Dendritic cell treated with granulocyte-macrophage colony-stimulating factor and Interleukin-4, amounts not matched to agents 40 ng/mL and 50 ng/mL, for 4 days (primary cell): ENCODE data around the gene PAIP2.

Source experiments
- H3K27ac Mint-ChIP-seq: one replicate; pipeline ENCODE4 v1.8.0; 2022; ENCODE audit warnings: mild to moderate bottlenecking, mixed read lengths
- H3K27me3 Mint-ChIP-seq: one replicate; pipeline ENCODE4 v1.8.0; 2022; ENCODE audit warnings: mild to moderate bottlenecking, mixed read lengths
- H3K36me3 Mint-ChIP-seq: one replicate; pipeline ENCODE4 v1.8.0; 2022; ENCODE audit warnings: low read depth, mixed read lengths
- H3K4me1 Mint-ChIP-seq: one replicate; pipeline ENCODE4 v1.8.0; 2022; ENCODE audit warnings: low read depth, mixed read lengths
- H3K4me3 Mint-ChIP-seq: one replicate; pipeline ENCODE4 v1.8.0; 2022; ENCODE audit warnings: mild to moderate bottlenecking, moderate library complexity, mixed read lengths
- H3K9me3 Mint-ChIP-seq: one replicate; pipeline ENCODE4 v1.8.0; 2022; ENCODE audit warnings: mixed read lengths
- intact Hi-C: fragments of 100-400 bp; cut with micrococcal nuclease; formaldehyde crosslinking; loops from one replicate; pipeline ENCODE4 v1.15.0; 2022

Gene PAIP2

DNA sequence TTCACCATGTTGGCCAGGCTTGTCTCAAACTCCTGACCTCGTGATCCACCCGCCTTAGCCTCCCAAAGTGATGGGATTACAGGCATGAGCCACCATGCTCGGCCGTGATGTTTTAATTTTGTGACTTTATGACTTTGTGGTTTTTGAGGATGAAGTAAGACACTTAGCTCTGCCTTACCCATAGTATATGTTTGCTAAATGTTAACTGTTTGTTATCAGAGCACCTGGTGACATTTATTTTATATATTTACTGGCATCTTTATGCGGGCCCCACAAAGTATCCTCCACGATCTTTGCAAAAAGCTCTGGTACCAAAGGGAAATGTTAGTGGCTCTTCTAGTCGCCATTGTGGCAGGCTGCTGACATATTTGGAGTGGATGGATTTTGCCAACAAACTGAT lies 34.7 kb downstream of the PAIP2 start:
- no peaks in the 10 kb centered on the region for H3K9me3 Mint-ChIP-seq
- intact Hi-C loops, result no loop called here
- no peaks in the 10 kb centered on the region for H3K4me1 Mint-ChIP-seq
- H3K36me3 Mint-ChIP-seq, result peaks cover 40% of the 10 kb centered on the region
- H3K27ac Mint-ChIP-seq, result no peak overlapping the region
- H3K4me3 Mint-ChIP-seq, result no peak overlapping the region
- peaks cover 5% of the 10 kb centered on the region for H3K27me3 Mint-ChIP-seq

DNA sequence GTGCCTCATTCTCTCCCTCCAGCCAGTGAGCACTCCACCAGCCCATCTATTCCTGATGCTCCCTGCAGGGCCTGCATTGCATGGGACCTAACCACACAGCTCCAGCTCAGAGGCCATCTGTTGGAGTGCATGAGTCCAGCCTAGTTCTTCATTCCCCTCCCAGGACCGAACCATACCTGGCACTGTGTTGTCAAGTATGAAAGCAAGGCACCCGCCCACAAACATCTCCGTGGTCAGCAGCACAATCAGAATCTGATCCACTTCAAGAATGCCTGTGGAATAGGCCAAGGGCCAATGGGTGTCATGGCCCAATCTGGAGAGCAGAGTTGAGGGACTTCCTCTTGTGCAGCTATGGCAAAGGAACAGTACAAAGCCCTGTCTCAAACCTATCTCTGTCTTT lies 35.6 kb downstream of the PAIP2 start:
- Mint-ChIP-seq H3K9me3 (no peaks in the 10 kb centered on the region), H3K36me3 (peaks cover 32% of the 10 kb centered on the region), H3K4me1 (no peaks in the 10 kb centered on the region), H3K27ac (no peak overlapping the region), H3K27me3 (peaks cover 5% of the 10 kb centered on the region), H3K4me3 (no peak overlapping the region)
- intact Hi-C loops, result no loop called here

DNA sequence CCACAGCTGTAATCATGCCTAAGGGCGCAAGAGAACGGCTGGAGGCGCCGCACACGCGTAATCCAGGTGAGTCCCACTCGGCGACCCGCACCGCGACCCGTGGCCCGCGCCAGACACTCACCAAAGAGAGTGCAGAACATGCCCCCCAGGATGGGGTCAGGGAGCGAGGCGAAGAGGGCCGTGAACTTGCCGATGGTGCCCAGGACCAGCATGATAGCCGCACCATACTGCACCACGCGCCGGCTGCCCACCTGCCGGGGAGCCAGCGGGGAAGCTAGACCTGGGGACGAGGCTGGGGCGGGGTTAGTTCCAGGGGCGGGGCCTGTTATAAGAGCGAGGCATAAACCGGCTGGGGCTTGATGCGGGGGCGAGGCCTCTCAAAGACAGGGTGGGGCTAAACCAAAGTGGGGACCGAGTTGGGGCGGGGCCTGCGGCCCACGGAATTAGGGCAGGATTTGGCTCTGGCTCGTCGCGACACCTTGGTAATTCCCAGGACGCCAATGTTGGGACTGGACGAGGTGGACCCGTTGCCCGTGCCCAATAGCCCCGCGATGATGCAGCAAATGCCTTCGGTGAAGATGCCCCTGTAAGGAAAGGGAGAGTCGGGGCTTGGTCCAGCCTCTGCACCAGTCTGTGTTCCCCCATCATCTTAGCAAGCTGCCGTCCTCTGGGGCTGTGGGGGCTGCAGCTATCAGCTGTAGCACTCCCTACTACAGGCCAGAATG lies 36.6 kb downstream of the PAIP2 start:
- Mint-ChIP-seq H3K27me3 (peaks cover 5% of the 10 kb centered on the region), H3K9me3 (no peaks in the 10 kb centered on the region), H3K27ac (no peak overlapping the region), H3K4me3 (no peak overlapping the region), H3K36me3 (peaks cover 22% of the 10 kb centered on the region), H3K4me1 (no peaks in the 10 kb centered on the region)
- intact Hi-C loops, result no loop called here

DNA sequence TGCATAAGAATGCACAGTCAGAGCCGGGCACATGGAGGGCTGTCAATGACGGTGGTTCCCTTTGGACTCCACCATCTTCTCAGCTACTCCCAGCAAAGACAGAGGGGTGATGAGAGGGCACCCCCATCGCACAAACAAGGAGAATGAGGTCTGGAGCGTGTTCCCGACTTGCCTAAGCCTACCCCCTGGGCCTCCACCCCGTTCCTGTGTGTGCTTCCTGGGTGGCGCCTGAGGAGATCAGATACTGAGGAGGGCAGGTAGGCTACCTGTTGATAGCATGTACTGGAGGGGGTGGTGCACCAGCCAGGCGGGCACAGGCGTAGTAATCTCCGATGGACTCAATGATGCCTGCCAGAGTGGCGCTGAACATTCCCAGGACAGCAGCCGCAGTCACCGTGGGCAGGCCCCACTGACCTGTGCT lies 37.3 kb downstream of the PAIP2 start:
- intact Hi-C loops, result no loop called here
- H3K27ac Mint-ChIP-seq, result no peak overlapping the region
- H3K9me3 Mint-ChIP-seq, result no peaks in the 10 kb centered on the region
- H3K36me3 Mint-ChIP-seq, result peaks cover 15% of the 10 kb centered on the region
- peaks cover 5% of the 10 kb centered on the region for H3K27me3 Mint-ChIP-seq
- no peak overlapping the region for H3K4me3 Mint-ChIP-seq
- no peaks in the 10 kb centered on the region for H3K4me1 Mint-ChIP-seq

DNA sequence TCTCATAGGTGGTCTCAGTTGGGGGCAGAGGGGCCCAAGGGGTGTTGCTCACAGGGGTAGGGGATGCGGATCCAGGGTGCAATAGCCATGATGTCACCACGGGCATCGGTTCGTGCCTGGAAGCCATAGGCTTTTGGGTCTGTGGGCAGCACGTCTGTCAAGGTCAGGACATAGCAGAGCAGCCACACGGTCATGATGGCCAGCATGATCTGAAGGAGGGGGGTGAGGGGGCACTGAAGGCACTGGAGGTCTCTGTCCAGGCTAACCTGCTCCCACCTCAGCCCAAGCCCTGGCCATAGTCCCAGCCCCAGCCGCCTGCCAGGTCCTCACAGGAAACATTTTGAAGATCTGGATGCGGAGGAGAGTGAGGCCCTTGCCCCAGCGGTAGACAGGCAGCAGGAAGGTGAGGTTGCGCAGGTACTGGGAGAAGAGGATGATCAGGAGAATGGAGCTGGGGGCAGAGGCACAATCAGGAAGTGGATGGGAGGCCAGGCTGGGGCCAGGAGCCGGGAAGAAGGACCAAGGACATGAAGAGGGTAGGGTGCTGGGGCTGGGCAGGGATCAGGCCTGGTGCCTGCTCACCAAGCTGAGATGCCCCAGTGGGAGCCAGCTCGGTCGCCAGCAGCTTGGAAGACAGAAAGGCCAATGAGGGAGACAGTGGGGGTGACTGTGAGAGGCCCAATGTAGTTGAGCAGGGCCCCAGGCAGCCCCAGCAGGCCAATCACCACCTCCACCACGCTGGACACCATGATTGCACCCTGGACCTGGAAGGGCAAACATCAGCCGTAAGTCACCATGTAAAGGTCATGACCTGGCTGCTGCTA lies 38.2 kb downstream of the PAIP2 start:
- Mint-ChIP-seq H3K4me3 (no peak overlapping the region), H3K27me3 (peaks cover 6% of the 10 kb centered on the region), H3K9me3 (no peaks in the 10 kb centered on the region), H3K4me1 (peaks cover 7% of the 10 kb centered on the region), H3K36me3 (peaks cover 9% of the 10 kb centered on the region), H3K27ac (no peak overlapping the region)
- intact Hi-C loops, result no loop called here

DNA sequence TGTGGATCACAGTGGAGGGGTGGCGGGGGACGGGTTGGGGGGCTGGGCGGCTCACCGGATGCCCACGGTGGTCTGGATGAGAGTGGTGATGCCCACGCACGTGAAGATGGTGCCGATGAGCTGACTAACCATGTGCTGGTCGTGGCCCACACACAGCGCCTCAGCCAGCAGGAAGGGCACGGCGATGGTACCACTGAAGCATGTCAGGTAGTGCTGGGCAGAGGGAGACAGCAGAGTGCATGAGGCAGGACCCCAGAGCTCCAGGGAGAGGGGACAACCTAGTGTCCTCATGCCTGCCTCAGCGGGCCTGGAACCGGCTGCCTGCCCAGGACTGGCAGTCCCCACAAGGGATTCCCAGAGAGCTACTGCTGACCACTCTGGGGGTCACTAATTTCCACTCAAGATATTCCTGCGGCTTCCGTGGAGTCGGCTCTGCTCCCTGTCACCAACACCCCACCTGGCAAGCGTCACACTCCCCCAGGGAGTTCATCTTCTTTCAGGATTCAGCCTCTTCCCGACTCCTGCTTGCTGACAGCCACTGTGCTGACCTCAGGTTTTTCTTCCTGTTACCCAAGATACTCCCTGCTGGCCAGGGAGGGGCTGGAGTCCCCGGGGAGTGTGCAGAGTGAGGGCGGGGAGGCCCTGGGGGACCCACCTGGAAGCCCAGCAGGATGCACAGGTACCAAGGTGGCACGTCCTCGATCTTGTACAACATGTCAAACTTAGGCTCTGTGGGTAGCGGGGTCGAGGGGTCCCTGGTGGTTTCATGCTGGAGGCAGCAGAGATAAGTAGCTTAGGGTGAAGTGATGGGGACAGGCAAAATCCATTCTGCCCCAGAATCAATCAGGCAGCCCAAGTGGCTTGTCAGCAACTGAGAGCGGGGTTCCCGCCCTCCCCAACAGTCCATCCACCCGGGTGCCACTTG lies 40.4 kb downstream of the PAIP2 start:
- Mint-ChIP-seq H3K4me3 (no peak overlapping the region), H3K27ac (no peak overlapping the region)
- intact Hi-C loops, result no loop called here

DNA sequence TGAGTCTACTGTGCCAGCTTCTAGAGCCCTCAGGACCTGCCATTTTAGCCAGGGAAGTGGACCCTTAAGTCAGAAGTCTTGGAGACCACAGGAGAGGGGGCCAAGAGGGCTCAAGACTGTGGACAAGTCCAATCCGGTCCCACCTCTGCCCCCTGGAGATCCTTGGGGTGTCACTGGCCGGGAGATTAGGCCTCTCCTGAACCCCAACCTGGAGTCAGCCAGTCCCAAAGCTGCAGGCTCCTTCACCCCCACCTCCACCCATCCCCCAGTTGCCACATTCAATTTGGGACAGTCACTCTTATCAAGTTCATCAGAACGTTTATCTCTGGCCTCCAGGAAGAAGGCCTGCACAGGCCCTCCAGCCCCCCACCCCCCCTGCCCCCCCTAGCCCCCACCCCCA lies 41.2 kb downstream of the PAIP2 start:
- H3K27me3 Mint-ChIP-seq, result peaks cover 10% of the 10 kb centered on the region
- H3K36me3 Mint-ChIP-seq, result no peaks in the 10 kb centered on the region
- no peak overlapping the region for H3K27ac Mint-ChIP-seq
- no peak overlapping the region for H3K4me3 Mint-ChIP-seq
- H3K9me3 Mint-ChIP-seq, result no peaks in the 10 kb centered on the region
- intact Hi-C loops, result no loop called here
- peaks cover 16% of the 10 kb centered on the region for H3K4me1 Mint-ChIP-seq

More for the DNA sequence above, 40.4 kb downstream of the PAIP2 start:
- Mint-ChIP-seq H3K36me3 (peaks cover 3% of the 10 kb centered on the region), H3K27me3 (peaks cover 8% of the 10 kb centered on the region), H3K9me3 (no peaks in the 10 kb centered on the region), H3K4me1 (peaks cover 15% of the 10 kb centered on the region)

DNA sequence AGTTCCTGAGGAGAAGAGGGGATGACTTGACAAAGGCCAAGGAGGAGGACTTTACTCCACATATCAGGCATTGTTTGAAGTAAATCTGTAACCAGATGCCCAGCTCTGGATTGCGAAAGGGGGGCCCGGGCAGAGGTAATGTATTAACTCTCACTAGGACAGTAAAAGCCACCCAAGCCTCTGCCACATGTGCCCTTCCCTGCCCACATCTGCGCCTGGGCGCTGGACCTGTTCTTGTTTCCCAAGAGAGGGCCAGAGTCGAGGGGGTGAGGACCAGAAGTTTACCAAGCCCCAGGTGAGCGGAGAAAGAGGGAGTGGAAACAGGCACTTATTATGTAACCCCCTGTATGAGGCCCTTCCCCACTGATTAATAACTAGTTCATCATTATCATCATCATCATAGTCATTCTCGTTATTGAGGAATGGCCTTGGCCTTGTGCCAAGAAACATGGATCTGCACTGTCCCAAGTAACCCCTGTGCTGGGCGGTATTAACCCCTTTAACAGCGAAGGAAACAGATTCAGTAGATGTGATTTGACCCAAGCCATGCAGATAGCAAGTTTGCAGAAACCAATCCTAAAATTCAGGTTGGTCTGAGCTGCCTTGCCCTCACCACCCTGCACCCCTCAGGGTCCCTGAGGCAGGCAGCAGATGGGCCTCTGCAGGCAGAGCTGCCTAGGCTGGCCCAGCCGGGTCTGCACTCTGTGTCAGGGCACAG lies 41.8 kb downstream of the PAIP2 start, which contains the start of gene SLC23A1:
Gene SLC23A1, minus strand, starts transcription at position 23 of the 718 bp plus-strand sequence. CDS start 44 bp downstream, outside the sequence.
- Mint-ChIP-seq H3K36me3 (no peaks in the 10 kb centered on the region), H3K4me1 (peaks cover 23% of the 10 kb centered on the region), H3K27ac (no peak within 1 kb of the TSS), H3K4me3 (no peak within 1 kb of the TSS), H3K9me3 (no peaks in the 10 kb centered on the region), H3K27me3 (peaks cover 15% of the 10 kb centered on the region)
- intact Hi-C loops, result no loop called here

DNA sequence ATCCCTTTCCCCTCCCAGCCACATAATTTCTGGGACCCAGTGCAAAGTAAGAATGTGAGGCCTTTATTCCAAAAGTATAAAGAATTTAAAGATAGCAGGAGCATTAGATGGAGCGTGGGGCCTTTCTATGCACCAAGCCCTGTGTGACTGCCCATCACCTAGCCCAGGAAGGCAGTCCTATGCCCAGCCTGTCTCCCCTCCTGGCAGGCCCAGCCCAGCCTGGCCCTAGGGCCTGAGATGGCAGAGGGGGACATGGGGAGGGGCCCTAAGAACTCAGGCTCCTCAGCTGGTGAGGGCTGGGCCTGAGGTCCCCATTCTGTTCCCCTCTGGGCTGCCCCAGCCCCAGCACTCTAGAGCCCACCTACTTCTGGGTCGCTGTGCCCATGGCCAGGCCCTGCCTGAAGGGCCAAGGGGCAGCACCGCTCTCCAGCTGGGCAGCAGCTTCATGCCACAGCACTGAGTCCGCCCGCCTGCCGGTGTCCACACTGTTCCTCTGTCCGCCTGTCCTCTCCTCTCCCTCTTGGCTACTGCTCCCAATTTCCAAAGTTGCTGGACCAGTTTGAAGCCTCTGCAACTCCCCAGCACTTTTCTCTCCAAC lies 42.4 kb downstream of the PAIP2 start:
- peaks cover 25% of the 10 kb centered on the region for H3K4me1 Mint-ChIP-seq
- no peaks in the 10 kb centered on the region for H3K36me3 Mint-ChIP-seq
- no peaks in the 10 kb centered on the region for H3K9me3 Mint-ChIP-seq
- no peak overlapping the region for H3K4me3 Mint-ChIP-seq
- intact Hi-C loops, result no loop called here
- H3K27me3 Mint-ChIP-seq, result peaks cover 15% of the 10 kb centered on the region
- peak overlapping the region; percentile 33 for H3K27ac Mint-ChIP-seq

DNA sequence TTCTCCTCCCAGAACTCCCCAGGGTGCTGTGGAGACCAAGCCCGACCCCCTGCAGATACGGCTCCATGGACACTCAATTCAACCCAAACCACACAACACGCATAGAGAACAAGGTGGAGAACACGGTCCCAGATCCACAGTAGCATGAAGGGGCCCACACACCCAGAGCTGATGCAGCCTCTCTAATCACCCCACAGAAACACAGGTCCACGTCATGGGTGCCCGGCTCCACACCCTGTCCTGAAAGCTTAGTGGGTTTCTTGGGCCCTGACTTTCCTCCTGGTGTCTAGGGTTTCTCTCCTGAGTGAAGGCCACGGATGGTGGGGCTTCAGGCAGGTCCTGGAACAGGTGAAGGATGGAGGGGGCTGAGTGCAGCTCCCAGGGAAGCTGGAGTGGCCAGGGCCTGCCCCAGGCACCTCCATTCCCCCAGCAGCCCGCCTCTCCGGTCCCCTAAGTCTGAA lies 43.0 kb downstream of the PAIP2 start:
- intact Hi-C loops, result no loop called here

DNA sequence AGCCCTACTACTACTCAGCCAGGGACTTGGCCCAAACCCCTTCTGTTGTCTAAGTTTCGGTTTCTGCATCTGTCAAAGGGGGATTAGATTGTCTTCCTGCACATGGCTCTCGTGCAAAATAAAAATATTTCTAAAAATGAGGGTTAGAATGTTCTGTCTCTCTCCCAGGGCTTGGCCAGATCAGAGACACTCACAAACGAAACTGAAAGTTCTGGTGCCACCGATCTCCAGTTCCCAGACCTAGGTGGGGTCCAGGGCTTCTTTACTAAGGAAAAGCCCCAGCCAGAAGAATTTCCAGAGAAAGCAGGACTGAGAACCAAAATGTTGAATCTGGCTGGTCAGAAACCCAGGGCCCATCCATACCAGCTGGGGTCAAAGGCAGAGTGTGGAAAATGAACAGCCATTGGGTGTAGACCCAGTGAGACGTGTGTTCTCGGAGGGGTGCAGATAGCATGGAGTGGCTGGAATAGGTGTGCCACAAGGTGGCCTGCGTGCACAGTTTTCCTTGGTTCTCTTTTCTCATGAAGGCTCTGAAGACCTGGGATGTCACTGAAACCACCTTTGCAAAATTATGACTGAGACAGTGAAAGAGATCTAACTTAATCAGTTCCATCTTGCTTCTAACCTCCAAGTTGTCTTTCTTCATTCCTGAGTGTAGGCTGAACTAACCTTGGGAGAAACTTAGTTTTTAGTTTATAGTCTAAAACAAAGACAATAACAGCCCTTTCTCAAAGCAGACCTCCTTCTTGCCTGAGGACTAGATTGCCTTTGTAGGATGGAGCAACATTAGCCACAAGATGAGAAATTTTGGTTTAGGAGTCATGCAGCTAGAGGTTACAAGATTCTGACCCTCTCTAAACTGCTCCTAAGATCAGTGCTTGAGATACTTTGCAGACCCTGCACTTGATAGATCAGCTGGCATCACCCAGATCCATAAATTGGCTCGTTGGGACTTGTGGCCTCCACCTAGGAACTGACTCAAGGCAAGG lies 43.7 kb downstream of the PAIP2 start:
- peak overlapping the region; percentile 69 for H3K4me3 Mint-ChIP-seq
- intact Hi-C loops, result no loop called here
- no peaks in the 10 kb centered on the region for H3K36me3 Mint-ChIP-seq
- no peaks in the 10 kb centered on the region for H3K9me3 Mint-ChIP-seq
- peaks cover 32% of the 10 kb centered on the region for H3K4me1 Mint-ChIP-seq
- peak overlapping the region; percentile 33 for H3K27ac Mint-ChIP-seq
- peaks cover 24% of the 10 kb centered on the region for H3K27me3 Mint-ChIP-seq

More for the DNA sequence above, 43.0 kb downstream of the PAIP2 start:
- peaks cover 18% of the 10 kb centered on the region for H3K27me3 Mint-ChIP-seq
- H3K4me1 Mint-ChIP-seq, result peaks cover 30% of the 10 kb centered on the region
- no peaks in the 10 kb centered on the region for H3K36me3 Mint-ChIP-seq
- no peaks in the 10 kb centered on the region for H3K9me3 Mint-ChIP-seq
- peak overlapping the region; percentile 33 for H3K27ac Mint-ChIP-seq
- H3K4me3 Mint-ChIP-seq, result peak overlapping the region; percentile 69

DNA sequence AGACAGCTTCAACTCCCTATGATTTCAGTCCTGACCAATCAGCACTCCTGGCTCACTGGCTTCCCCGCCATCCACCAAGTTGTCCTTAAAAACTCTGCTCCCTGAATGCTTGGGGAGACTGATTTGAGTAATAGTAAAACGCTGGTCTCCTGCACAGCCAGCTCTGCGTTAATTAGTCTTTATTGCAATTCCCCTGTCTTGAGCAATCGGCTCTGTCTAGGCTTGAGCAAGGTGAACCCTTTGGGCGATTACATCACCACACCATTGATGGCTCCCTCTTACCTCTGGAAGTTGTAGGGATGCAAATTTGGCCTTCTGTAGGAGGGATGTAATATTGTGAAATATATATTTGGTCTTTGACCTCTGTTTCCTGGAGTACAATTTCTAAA lies 44.4 kb downstream of the PAIP2 start:
- no peak overlapping the region for H3K27ac Mint-ChIP-seq
- peaks cover 33% of the 10 kb centered on the region for H3K4me1 Mint-ChIP-seq
- no peak overlapping the region for H3K4me3 Mint-ChIP-seq
- no peaks in the 10 kb centered on the region for H3K36me3 Mint-ChIP-seq
- no peaks in the 10 kb centered on the region for H3K9me3 Mint-ChIP-seq
- H3K27me3 Mint-ChIP-seq, result peaks cover 28% of the 10 kb centered on the region
- intact Hi-C loops, result no loop called here
